Transverse colon (tissue), 3 donors: ENCODE measurements around the gene KCNK18.

Experiments used
- CTCF ChIP-seq, 5 experiments: fragments of 200-600 bp in 3 of 5; fragments of 450-650 bp in 2 of 5; sonication (generic) in 3 of 5; IDR thresholded peaks; 1 replicate in 2 of 5; 2 replicates in 3 of 5; pipeline ENCODE4 v1.5.1; 2016 to 2017; ENCODE audit warnings: antibody characterized with exemption in 5 of 5, inconsistent platforms in 3 of 5, mild to moderate bottlenecking in 2 of 5, moderate library complexity in 1 of 5
- EP300 ChIP-seq: sonication (generic); formaldehyde crosslinking; IDR thresholded peaks from one replicate; pipeline ENCODE4 v1.6.1; 2017; ENCODE audit warnings: antibody characterized with exemption, low read depth
- POLR2A ChIP-seq: fragments of 450-650 bp; IDR thresholded peaks from one replicate; pipeline ENCODE4 v1.6.1; 2016; ENCODE audit warnings: antibody characterized with exemption, mild to moderate bottlenecking, moderate library complexity

GRCh38 chr10:117167346-117167788 is 29.9 kb upstream of the KCNK18 start:
- no peak for TF ChIP-seq EP300
- TF ChIP-seq CTCF (IDR thresholded peaks at IDR 0.05), result no peak
- no peak for TF ChIP-seq POLR2A
